GM19328 (cell line): ENCODE data around the gene CACNB2.

Experiments
- ATAC-seq: cut with Tn5 transposase; IDR thresholded peaks from one replicate; pipeline ENCODE4 v1.9.1; 2021; ENCODE audit warnings: mild to moderate bottlenecking, moderate library complexity; ENCODE audit not compliant: unreplicated experiment

The CACNB2 gene

DNA sequence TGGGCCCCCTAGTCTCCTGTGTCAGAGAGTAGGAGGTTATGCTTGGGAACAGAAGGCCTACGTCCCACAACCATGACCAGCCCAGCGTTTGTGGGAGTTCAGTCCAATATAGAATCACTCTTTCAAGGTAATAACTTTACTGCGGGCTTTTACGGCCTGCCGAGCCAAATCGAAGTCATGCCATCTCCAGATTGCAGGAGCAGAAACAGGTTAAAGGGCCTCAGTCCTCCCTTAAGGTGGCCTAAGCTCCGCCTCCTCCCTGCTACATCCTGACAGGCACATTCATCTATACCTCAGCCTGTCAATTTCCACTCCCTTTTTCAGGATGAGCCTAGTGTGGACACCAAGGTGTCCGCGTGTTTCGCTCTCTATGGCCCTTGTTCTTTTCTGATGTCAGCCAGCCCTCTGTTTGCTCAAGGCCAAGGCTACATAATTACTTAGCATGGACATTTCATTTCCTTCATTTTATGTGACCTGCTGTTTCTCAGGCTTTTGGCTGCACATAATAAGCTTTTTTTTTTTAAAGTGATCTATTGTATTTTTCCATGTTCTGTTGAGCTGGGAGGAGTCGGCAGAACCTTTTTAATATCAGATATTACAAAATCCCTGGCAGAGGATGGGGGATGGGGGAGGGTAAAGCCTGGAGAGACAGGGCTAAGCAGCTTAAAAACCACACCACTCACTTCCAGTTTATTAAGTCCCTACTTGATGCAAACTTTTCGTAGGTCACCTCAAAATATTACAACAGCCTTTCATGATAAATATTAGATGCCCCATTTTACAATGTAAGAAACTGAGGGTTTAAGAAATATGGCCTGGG, 84.6 kb downstream of the CACNB2 start:
- no peak for ATAC-seq

- no peak for ATAC-seq
Measured at GRCh38 chr10:18226336-18226735, 86.1 kb downstream of the CACNB2 start.

- no peak for ATAC-seq
Measured at GRCh38 chr10:18229826-18230225, 89.6 kb downstream of the CACNB2 start.

DNA sequence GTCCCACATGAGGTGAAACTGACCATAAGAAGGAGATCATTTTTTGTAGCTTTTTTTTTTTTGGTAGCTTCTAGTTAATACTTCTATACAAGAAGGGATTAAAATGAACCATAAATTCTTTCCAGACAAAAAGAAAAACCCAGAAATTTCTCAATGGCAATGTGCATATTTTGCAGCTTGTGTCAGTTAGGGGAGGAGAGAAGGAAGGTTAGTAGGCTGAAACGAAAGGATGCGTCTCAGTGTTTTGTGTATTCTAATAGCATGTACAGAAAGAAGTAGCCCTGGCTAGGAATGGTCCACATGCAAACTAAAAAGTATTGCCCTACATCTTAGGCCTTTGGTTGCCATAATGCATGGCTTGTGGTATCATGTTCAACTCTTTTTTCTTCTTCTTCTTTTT, 90.6 kb downstream of the CACNB2 start:
- ATAC-seq = no peak

GRCh38 chr10:18231480-18231879, 91.3 kb downstream of the CACNB2 start:
- ATAC-seq = no peak

DNA sequence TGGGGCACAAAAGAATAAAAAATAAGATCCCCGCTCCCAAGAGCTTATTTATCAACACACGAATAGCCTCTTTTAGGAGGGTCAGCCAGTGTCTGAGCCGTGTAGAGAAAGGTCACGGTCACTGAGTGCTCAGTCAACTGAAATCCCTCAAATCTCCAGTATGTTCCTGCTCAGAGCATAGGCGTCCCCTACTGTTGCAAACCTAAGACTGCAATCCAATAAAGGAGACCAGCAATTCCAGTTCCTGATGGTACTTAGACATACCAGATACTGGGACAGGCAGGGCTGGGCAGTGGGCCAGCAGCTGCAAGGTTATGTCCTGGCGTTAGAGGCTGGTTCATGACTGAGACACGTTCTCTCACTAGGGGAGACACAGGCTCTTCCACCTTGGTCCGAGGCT, 93.6 kb downstream of the CACNB2 start:
- no peak for ATAC-seq

- ATAC-seq = no peak
Measured at GRCh38 chr10:18235477-18235876, 95.3 kb downstream of the CACNB2 start.

DNA sequence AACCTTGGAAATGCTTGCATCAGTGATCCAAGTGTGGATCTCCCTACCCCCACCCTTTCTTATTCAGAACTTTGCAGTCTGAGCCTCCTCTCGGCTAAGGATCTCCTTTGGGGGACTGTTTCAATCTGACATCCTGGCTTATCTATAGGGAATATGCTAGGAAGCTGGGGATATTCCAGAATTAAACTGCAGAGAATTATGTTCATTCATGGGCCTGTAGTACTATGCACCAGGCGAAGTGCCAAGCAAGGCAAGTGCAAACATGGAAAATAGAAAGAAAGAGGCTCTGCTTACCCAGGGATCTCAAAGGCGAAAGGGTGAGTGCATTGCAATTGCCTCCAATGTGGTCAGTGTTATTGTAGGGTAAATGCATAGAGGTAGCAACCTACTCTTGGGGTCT, 96.5 kb downstream of the CACNB2 start:
- ATAC-seq = no peak

DNA sequence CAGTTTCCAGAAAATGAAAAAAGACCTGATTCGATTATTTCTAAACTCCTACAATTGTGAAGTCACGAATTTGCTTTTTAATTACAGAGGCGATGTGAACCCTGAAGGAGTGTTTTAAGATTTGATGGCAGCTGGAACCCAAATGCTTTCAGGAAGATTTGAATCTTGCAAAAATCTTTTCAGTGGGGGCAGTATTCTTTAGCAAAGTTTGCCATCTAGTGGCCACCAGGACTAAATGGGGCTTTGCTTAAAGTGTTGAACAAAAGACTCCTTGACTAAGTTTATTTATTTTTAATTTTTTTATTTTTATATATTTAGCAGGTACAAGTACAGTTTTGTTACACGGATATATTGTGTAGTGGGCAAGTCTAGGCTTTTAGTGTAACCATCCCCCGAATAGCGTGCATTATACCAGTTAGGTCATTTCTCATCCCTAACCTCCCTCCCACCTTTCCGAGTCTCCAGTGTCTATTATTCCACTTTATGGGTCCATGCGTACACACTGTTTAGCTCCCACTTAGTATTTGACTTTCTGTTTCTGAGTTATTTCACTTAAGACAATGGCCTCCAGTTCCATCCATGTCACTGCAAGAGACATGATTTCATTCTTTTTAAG, 98.8 kb downstream of the CACNB2 start:
- no peak for ATAC-seq

DNA sequence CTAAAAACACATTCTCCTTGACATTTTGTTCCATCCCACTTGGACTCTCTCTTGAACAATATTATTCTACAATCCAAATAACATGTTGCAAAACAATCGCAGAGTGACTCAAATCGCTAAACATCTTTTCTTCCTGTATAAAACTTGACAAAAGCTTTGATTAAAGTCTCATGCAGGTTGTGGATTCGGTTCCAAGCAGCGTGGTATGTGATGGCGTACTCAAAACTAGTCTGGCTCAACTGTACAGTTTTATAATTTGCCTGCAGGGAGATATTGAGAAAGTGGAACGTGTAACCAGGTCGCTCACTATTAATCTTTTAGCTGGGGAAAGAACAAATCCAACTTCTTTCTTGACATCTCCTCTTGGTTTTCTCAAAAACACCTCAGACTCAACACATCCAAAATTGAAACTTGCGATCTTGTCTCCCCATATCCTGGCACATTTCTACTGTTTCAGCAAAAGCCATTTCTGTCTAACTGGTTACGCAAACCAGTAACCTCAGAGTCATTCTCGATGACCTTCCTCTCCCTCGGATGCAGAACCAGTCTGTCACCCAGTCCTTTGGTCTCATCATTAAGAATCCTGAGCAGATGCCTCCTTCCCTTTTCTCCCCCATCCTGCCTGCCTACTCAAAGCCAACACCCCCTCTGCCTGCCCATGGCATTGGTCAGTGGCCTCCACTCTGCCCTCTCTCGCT, 100.1 kb downstream of the CACNB2 start:
- no peak for ATAC-seq

DNA sequence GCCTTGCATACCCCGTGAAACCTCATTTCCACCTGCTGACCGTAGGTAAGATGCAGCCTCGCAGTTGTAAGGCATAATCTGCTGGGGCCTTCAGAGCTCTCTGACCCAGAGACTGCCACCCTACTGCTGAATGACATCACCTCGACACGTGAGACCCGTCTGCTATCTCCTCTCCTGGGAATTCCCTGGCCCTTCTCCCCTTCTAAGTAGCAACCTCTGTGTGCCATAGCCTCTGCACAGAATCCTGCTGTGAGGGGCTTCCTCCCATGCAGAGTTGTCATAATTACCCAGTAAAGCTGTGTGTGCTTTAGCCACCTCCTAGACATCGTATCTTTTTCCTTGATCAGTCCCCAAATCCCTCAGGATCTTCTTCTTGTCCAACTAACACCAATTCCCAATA, 106.7 kb downstream of the CACNB2 start:
- no peak for ATAC-seq

DNA sequence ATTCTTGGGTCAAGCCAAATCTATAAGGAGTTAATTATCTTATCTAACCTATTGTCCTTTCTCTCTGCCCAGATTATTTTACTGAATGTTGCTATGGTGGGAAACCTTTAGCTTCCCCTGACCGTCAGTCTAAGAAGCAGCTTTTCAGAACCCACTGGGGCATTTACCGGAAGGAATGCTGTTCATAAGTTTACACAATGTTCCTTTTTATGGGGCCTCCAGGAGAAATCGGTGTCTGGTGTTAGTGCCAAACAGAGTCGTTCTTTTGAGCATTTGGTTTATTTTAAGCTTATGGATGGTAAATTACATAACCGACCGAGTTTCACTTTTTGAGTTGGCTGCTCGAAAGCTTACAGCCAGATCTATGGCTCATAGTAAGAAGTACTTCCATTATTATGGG, 111.9 kb downstream of the CACNB2 start:
- ATAC-seq = no peak

DNA sequence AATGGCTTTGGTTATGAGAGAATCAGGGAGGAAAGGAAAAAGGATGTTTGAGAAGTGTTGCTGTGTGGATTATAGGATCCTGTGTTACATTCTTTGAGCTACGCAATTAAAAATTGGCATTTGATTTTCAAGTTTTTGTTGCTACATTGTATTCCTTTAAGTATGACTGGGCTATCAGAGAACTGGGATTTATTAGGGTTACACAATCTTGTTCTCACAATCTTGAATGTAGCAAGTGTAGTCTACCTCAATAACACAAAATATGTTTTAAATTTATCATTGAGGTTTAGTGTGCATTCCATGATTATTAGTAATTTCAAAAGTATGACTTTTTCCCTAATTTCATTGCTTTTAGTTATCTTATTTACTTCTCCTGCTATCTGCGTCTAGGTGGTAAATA, 113.9 kb downstream of the CACNB2 start:
- no peak for ATAC-seq

DNA sequence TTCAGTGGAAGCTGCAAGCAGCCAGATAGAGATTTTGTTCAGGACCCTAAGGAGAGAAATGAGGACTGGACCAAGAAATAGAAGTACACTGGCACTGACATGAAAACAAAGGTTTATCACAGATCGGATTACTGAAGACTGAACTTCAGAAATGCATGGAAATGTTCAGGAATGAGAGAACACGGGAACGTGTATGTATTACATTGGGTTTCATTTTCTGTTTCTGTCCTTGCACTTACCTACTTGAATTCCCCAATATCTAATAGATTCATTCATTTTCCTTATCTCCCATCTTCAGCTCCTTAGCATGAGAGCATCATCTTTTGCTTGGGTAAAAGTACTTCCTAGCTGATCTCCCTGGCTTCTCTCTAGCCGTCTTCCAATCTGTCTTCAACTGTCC, 114.5 kb downstream of the CACNB2 start:
- no peak for ATAC-seq

- ATAC-seq = no peak
Measured at GRCh38 chr10:18260310-18260922, 120.2 kb downstream of the CACNB2 start.

DNA sequence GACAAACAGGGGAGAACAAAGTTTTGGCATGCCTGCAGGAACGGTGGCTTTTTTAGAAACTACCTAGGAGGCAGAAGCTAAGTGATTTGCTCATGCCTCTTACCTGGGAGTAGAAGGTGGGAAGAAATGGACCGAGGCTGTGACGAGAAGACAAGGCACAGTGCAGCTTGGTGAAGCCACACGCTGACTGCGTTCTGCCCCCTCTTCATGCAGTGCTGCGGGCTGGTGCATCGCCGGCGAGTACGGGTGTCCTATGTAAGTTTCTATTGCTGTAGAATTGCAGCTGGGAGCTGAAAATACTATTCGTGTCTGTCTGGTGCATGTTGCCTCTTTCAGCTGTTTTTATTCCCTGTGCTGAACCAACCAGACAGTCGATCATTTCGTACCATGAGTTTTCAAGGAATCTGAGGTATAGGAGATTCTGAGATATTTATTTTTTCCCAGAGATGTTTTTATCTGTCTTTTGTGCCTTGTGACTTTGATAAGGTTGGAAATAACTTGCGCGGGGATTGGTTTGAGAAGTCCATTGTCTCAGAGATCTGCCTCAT, 120.9 kb downstream of the CACNB2 start:
- ATAC-seq = no peak

GRCh38 chr10:18261768-18262231, 121.6 kb downstream of the CACNB2 start:
- ATAC-seq = no peak

DNA sequence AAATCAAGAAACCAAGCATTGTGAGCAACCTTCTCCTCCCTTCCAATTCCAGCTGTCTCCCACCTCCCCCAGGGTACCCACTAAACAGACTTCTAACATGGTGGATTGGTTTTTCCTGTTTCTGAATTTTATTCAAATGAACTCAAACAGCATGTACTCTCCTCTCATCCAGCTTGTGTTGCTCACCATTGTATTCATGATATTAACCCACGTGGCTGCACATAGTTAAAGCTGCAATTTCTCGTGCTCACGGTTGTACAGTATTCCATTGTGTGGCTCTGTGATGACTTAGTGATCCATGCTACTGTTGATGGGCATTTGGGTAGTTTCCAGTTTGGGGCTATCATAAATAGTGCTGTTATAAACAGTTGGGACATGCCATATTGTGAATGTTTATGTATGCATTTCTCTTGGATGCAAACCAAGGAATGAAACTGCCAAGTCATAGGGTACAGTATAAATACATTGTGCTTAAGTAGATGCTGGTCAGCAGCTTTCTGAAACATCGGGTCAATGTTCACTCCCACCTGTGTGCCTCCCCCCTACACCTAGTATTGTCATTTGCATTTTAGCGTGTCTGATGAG, 124.3 kb downstream of the CACNB2 start:
- no peak for ATAC-seq

GRCh38 chr10:18268005-18268404, 127.8 kb downstream of the CACNB2 start:
- ATAC-seq = no peak

GRCh38 chr10:18271491-18271890, 131.3 kb downstream of the CACNB2 start:
- ATAC-seq = no peak

DNA sequence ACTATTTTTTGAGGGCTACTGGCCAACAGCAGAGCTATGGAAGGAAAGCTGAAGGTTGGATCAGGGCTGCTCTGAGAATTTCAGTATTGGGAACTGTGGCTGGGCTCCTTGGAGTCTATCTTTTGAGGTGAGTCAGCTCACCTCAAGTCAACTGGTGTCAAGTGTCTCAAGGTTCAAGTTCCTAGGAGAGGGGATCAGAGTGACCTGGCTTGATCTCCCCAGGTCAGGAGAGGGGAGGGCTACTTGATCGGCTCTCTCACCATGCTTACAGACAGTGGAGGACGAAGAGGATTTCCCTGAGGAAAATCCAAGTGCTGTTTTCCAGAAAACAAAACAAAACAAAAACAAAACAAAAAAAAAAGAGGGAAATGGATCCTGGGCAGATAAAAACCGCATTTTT, 132.8 kb downstream of the CACNB2 start:
- ATAC-seq = no peak
